Testis (tissue), 3 donors: ENCODE results near the gene SLN. TPM values are rescaled to one million over a fixed set of nuclear protein-coding genes. Genes with fewer than 3 reads are reported as not detected.

ENCODE experiments used
- DNase-seq: peaks from one replicate; pipeline ENCODE4 v3.0.0-alpha.2; 2019
- H3K27ac ChIP-seq, 2 donors: fragments of 200-600 bp; sonication (generic); one replicate each; pipeline ENCODE4 v1.5.1; 2019
- H3K27me3 ChIP-seq: fragments of 200-600 bp; sonication (generic); one replicate; pipeline ENCODE4 v1.5.1; 2019
- H3K36me3 ChIP-seq: fragments of 200-600 bp; sonication (generic); one replicate; pipeline ENCODE4 v1.5.1; 2017; ENCODE audit warnings: low read depth; ENCODE audit errors: missing control alignments
- H3K4me1 ChIP-seq: fragments of 200-600 bp; sonication (generic); one replicate; pipeline ENCODE4 v1.5.1; 2019
- H3K4me3 ChIP-seq, 2 donors: fragments of 200-600 bp; sonication (generic); one replicate each; pipeline ENCODE4 v1.5.1; 2017 to 2019
- H3K9me3 ChIP-seq: fragments of 200-600 bp; sonication (generic); one replicate; pipeline ENCODE4 v1.5.1; 2017
- POLR2A ChIP-seq: fragments of 450-650 bp; IDR thresholded peaks from one replicate; pipeline ENCODE4 v1.6.1; 2017; ENCODE audit warnings: antibody characterized with exemption, mild to moderate bottlenecking, moderate library complexity
- WGBS, 2 donors: methylation state at CpG; one replicate each; pipeline ENCODE4 v1.1.5; 2018; 5-methylcytosine and 5-hydroxymethylcytosine counted together
- intact Hi-C: fragments of 100-400 bp; cut with DNase I; formaldehyde crosslinking; loops from one replicate; pipeline ENCODE4 v1.15.1; 2023; ENCODE audit warnings: low total_unique reads
- polyA plus RNA-seq: library from polyadenylated mRNA; stranded (reverse); fragments of 350-450 nt; fragmentation: Illumina TruSeq; extraction: RNeasy Lipid Tissue Mini Kit (QIAGEN cat#74804); gene quantifications from one replicate; pipeline ENCODE4 v1.2.3, GENCODE V29; 2014; ENCODE audit warnings: low read depth, low replicate concordance; ENCODE audit not compliant: insufficient read depth
- total RNA-seq, 2 donors: library from RNA; depleted of rRNA; stranded (reverse); fragments of >200 nt; gene quantifications; one replicate each; pipeline ENCODE4 v1.2.3, GENCODE V29; 2016
- TF ChIP-seq, protein P1 (sequence below), 3 experiments: fragments of 450-650 bp in 2 of 3; fragments of 200-600 bp in 1 of 3; sonication (generic) in 1 of 3; IDR thresholded peaks; one replicate each; pipeline ENCODE4 v1.5.1; 2016 to 2019; ENCODE audit warnings: antibody characterized with exemption in 3 of 3, mild to moderate bottlenecking in 2 of 3, moderate library complexity in 1 of 3

Gene SLN
- total and polyA plus RNA-seq, 3 donors from 2014 or later: 31.6 TPM; not detected in 2

DNA sequence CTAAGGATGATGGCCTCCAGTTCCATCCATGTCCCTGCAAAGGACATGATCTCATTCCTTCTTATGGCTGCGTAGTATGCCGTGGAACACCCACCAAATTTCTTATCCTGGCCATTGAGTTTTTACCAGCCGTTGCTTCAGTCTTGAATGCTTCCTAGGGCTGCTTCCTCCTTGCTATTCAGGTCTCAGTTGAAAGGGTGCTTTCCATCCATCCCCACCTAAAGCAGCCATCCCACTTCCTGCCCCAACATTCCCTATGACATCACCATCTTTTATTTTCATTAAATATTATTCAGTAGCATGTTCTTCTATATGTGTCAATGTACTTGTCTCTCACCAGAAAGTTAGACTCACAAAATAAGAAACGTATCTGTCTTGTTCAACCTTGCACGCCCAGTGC is 40.7 kb upstream of the SLN start:
- Histone ChIP-seq H3K9me3 (no peaks in the 10 kb centered on the region), H3K36me3 (no peaks in the 10 kb centered on the region), H3K27ac (no peak overlapping the region), H3K4me3 (no peak overlapping the region), H3K27me3 (no peaks in the 10 kb centered on the region), H3K4me1 (no peaks in the 10 kb centered on the region)
- intact Hi-C loops: no loop called here
- WGBS, 2 donors: 51 to 71% methylated on average over 5 of the region's 5 CpGs
- TF ChIP-seq POLR2A: no peak
- TF ChIP-seq, protein P1, sequence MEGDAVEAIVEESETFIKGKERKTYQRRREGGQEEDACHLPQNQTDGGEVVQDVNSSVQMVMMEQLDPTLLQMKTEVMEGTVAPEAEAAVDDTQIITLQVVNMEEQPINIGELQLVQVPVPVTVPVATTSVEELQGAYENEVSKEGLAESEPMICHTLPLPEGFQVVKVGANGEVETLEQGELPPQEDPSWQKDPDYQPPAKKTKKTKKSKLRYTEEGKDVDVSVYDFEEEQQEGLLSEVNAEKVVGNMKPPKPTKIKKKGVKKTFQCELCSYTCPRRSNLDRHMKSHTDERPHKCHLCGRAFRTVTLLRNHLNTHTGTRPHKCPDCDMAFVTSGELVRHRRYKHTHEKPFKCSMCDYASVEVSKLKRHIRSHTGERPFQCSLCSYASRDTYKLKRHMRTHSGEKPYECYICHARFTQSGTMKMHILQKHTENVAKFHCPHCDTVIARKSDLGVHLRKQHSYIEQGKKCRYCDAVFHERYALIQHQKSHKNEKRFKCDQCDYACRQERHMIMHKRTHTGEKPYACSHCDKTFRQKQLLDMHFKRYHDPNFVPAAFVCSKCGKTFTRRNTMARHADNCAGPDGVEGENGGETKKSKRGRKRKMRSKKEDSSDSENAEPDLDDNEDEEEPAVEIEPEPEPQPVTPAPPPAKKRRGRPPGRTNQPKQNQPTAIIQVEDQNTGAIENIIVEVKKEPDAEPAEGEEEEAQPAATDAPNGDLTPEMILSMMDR (IDR thresholded peaks at IDR 0.05): no peak
- no peak for DNase-seq

DNA sequence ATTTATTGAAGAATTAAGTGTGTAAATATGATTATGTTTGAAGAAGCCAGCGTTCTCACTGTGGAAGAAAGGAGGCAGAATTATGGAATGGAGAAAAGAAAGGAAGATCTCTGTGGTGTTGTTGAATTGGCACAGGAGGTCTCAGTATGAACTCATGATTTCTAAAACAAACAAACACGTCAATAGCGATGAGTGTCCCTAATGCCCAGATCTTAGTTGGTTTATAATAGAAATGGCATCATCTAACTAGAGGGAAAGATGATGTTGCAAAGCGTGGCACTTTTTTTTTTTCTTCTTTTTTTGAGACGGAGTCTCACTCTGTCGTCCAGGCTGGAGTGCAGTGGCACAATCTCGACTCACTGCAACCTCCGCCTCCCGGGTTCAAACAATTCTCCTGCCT is 39.2 kb upstream of the SLN start:
- no peak overlapping the region for H3K27ac ChIP-seq

DNA sequence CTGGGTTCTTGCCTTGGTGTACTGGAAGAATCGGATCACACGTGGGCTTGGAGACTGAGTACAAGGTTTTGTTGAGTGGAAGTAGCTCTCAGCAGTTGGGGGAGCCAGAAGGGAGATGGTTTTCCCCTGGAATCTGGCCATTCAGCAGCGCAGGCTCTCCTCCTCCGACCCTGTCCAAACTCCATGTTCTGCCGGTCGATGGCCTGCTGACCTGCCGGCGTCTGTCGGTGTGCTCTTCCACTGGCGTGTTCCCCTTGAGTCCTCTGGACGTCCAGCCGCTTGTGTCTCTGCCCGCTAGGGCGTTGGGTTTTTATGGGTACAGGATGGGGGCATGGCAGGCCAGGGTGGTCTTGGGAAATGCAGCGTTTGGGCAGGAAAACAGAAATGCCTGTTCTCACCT is 38.5 kb upstream of the SLN start:
- 56 to 79% methylated on average over 15 of the region's 15 CpGs for WGBS, 2 donors
- no peaks in the 10 kb centered on the region for H3K9me3 ChIP-seq
- H3K27me3 ChIP-seq: no peaks in the 10 kb centered on the region
- no peak for DNase-seq
- no peak overlapping the region for H3K4me3 ChIP-seq
- intact Hi-C loops: no loop called here
- no peak overlapping the region for H3K27ac ChIP-seq
- TF ChIP-seq POLR2A: no peak
- TF ChIP-seq, protein P1 (IDR thresholded peaks at IDR 0.05): no peak
- H3K36me3 ChIP-seq: no peaks in the 10 kb centered on the region
- no peaks in the 10 kb centered on the region for H3K4me1 ChIP-seq

More for the DNA sequence above, 39.2 kb upstream of the SLN start:
- no peaks in the 10 kb centered on the region for H3K27me3 ChIP-seq
- DNase-seq: no peak
- no peaks in the 10 kb centered on the region for H3K36me3 ChIP-seq
- 75 to 85% methylated on average over 9 of the region's 9 CpGs for WGBS, 2 donors
- intact Hi-C loops: no loop called here
- no peak overlapping the region for H3K4me3 ChIP-seq
- TF ChIP-seq, protein P1 (IDR thresholded peaks at IDR 0.05): no peak
- TF ChIP-seq POLR2A: no peak
- H3K4me1 ChIP-seq: no peaks in the 10 kb centered on the region
- no peaks in the 10 kb centered on the region for H3K9me3 ChIP-seq

DNA sequence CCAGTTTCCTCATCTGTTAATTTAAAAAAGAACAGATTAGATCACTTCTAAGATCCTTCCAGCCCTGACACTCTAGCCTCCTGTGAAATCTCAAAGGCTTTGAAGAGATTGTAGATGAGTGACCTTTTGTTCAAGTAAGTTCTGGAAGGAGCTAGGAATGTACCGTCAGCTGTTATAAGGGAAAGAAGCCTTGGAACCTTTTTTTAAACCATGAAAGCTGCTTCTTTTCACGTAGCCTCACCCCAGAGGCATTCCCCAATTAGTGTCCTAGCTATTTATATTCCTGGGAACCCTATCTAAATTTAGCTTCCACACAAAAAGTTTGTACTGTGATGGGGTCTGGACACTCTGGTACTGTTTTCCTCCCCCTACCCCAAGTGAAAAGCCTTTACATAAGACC is 35.8 kb upstream of the SLN start:
- intact Hi-C loops: no loop called here
- DNase-seq: no peak
- H3K27me3 ChIP-seq: no peaks in the 10 kb centered on the region
- no peaks in the 10 kb centered on the region for H3K4me1 ChIP-seq
- no peaks in the 10 kb centered on the region for H3K9me3 ChIP-seq
- no peaks in the 10 kb centered on the region for H3K36me3 ChIP-seq
- H3K27ac ChIP-seq: no peak overlapping the region
- WGBS, 2 donors: 25 to 29% methylated on average over 2 of the region's 2 CpGs
- no peak overlapping the region for H3K4me3 ChIP-seq
- TF ChIP-seq, protein P1 (IDR thresholded peaks at IDR 0.05): no peak
- TF ChIP-seq POLR2A: no peak

DNA sequence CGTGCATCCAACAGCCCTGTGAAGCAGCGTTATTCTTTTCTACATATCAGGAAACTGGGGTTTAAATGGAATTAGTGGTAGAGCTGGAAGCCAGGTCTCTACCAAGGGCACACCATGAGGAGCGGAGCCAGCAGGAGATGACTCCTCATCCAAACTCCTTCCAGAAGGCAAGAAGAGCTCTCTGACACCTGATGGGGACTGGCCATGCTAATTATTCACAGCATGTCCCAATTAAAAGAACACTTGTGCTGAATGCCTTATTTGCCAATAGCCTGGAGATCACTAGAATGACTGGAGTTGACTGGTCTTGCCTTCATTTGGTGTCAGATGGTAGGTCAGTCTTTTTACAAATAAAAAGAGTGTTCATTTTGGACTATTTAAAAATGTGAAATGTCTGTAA is 32.9 kb upstream of the SLN start:
- no peaks in the 10 kb centered on the region for H3K9me3 ChIP-seq
- TF ChIP-seq, protein P1 (IDR thresholded peaks at IDR 0.05): no peak
- TF ChIP-seq POLR2A: no peak
- no peak for DNase-seq
- intact Hi-C loops: no loop called here
- no peak overlapping the region for H3K27ac ChIP-seq
- no peaks in the 10 kb centered on the region for H3K27me3 ChIP-seq
- no peak overlapping the region for H3K4me3 ChIP-seq
- no peaks in the 10 kb centered on the region for H3K4me1 ChIP-seq
- 69 to 75% methylated on average over 3 of the region's 3 CpGs for WGBS, 2 donors
- no peaks in the 10 kb centered on the region for H3K36me3 ChIP-seq
